ENCODE results near the gene ALDH3B2. TPM values are rescaled to one million over a fixed set of nuclear protein-coding genes. Genes with fewer than 3 reads are reported as not detected.

ALDH3B2 gene
- total RNA-seq, 1 experiment from 2014 or later: 0.13 TPM

DNA sequence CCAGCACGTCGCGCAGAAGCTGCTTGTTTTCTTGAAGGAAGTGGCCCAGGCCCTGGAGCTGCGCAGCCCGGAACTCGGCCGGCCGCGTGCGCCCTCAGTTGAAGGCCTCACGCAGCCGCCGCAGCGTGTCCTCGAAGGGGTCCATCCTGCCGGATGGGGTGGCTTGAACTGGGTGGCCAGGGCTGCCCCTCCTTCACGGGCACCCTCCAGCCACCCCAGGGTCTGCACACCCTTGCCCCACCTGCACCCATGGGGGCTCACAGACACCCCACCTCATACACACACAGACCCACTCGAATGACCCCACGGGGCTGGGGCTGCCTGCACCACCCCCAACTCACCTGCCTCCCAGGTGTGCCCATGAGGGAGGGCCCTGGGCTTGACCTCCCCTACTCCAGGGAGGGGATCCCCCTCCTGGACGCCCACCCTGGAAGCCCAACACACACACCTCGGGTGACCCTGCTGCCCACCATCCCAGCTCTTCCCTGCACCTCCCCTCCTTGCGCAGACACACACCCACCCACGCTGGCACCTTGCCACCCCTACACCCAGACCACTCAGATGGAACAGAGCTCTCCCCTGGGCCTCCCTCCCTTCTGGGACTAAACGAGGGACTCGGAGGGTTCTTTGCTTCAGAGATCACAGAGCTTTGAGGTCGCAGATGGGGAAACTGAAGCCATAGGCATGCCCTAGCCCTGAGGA is 6.8 kb downstream of the ALDH3B2 start:
- TF ChIP-seq ZBTB21 (CRISPR knock-in tag; IDR thresholded peaks at IDR 0.05; ENCODE audit: borderline replicate concordance) (no peak), TEAD4 (CRISPR knock-in tag; IDR thresholded peaks at IDR 0.05) (no peak)
- CTCF ChIA-PET: interaction anchor here (0.6 to 2.3 kb wide), 6 partner anchors 8 to 95 kb away, joined by 3 to 8 read pairs (median 4); no protein-coding TSS in a partner anchor

DNA sequence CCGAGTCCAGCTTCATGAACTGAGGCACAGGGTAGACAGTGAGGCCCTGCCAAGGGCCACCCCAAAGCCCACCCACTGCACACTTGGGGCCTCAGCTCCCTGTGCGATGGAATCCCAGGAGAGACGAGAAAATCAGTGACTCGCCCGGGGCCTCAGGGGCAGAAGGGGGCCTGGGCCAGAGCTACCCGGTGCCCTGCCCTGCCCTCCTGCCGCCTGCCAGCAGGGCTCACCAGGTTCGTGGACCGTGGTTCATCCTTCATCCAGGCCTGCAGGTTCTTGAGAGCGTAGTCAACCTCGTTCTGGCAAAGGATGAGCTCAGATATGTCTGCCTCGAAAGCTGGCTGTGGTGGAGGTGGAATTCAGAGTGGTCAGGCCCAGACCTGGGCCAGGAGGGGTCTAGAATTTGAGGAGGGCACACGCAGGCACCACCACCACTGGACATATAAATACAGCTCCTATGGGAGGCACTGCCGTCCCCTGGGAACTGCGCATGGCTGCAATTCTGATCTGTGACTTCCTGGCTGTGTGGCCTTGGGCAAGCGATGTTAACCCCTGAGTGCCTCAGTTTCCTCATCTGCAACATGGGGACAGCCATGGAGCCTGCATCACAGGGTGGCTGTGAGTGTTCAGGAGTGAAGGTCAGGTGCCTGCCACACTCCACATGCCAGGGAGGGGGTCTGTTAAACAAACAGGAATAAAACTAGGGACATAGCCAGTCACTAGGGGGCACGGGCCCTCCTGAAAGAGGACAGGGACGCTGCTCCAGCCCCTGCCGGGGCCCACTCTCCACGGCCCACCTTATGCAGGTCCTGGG is 7.5 kb downstream of the ALDH3B2 start:
- TF ChIP-seq, protein P1, sequence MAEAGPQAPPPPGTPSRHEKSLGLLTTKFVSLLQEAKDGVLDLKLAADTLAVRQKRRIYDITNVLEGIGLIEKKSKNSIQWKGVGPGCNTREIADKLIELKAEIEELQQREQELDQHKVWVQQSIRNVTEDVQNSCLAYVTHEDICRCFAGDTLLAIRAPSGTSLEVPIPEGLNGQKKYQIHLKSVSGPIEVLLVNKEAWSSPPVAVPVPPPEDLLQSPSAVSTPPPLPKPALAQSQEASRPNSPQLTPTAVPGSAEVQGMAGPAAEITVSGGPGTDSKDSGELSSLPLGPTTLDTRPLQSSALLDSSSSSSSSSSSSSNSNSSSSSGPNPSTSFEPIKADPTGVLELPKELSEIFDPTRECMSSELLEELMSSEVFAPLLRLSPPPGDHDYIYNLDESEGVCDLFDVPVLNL (CRISPR knock-in tag; IDR thresholded peaks at IDR 0.05; ENCODE audit: borderline replicate concordance, low read depth): no peak
- TF ChIP-seq TEAD1 (CRISPR knock-in tag; IDR thresholded peaks at IDR 0.05): no peak
- no peak for TF ChIP-seq ZBTB21 (CRISPR knock-in tag; IDR thresholded peaks at IDR 0.05; ENCODE audit: borderline replicate concordance)
- no peak for TF ChIP-seq ATF3 (CRISPR knock-in tag; conservative IDR thresholded peaks at IDR 0.05)
- no peak for TF ChIP-seq TP53 (CRISPR knock-in tag; IDR thresholded peaks at IDR 0.05)
- no peak for TF ChIP-seq PRDM15 (CRISPR knock-in tag; IDR thresholded peaks at IDR 0.05)
- TF ChIP-seq SOX15 (CRISPR knock-in tag; IDR thresholded peaks at IDR 0.05): no peak
- TF ChIP-seq NFE2L1 (CRISPR knock-in tag; IDR thresholded peaks at IDR 0.05): no peak
- TF ChIP-seq, protein P2, sequence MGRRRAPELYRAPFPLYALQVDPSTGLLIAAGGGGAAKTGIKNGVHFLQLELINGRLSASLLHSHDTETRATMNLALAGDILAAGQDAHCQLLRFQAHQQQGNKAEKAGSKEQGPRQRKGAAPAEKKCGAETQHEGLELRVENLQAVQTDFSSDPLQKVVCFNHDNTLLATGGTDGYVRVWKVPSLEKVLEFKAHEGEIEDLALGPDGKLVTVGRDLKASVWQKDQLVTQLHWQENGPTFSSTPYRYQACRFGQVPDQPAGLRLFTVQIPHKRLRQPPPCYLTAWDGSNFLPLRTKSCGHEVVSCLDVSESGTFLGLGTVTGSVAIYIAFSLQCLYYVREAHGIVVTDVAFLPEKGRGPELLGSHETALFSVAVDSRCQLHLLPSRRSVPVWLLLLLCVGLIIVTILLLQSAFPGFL (CRISPR knock-in tag; IDR thresholded peaks at IDR 0.05; ENCODE audit: borderline replicate concordance): no peak
- TF ChIP-seq STAT6 (CRISPR knock-in tag; conservative IDR thresholded peaks at IDR 0.05; ENCODE audit: low read depth): no peak
- no peak for TF ChIP-seq ZNF232 (CRISPR knock-in tag; IDR thresholded peaks at IDR 0.05)
- no peak for TF ChIP-seq SP1 (CRISPR knock-in tag; conservative IDR thresholded peaks at IDR 0.05)
- TF ChIP-seq RORB (CRISPR knock-in tag; IDR thresholded peaks at IDR 0.05): no peak
- Mint-ChIP-seq H3K4me3 (no peak overlapping the region), H3K9me3 (no peaks in the 10 kb centered on the region), H3K27ac (no peak overlapping the region), H3K4me1 (no peaks in the 10 kb centered on the region), H3K27me3 (ENCODE audit: low read depth) (no peaks in the 10 kb centered on the region), H3K36me3 (no peaks in the 10 kb centered on the region)
- DNase-seq (ENCODE audit: low spot score) (no peak), ATAC-seq (no peak)
- POLR2A ChIA-PET: no interaction called here
- CTCF ChIA-PET: interaction anchor here (0.7 to 2.3 kb wide), 5 partner anchors 14 to 94 kb away, joined by 3 to 8 read pairs (median 4); partner anchors contain the start of gene NUDT8

More for the DNA sequence above, 6.8 kb downstream of the ALDH3B2 start:
- no peak for DNase-seq (ENCODE audit: low spot score)
- no peak for ATAC-seq
- Mint-ChIP-seq H3K36me3 (no peaks in the 10 kb centered on the region), H3K9me3 (no peaks in the 10 kb centered on the region), H3K4me3 (no peak overlapping the region), H3K27me3 (ENCODE audit: low read depth) (no peaks in the 10 kb centered on the region), H3K27ac (no peak overlapping the region), H3K4me1 (no peaks in the 10 kb centered on the region)
- POLR2A ChIA-PET: no interaction called here
